ENCODE data around the gene PLCD3. TPM values are rescaled to one million over a fixed set of nuclear protein-coding genes. Genes with fewer than 3 reads are reported as not detected.
A peak's percentile ranks its signal among the peaks of the same experiment; 100 is the strongest.

Gene PLCD3
- total RNA-seq, 1 donor from 2014 or later: 34.2 TPM

DNA sequence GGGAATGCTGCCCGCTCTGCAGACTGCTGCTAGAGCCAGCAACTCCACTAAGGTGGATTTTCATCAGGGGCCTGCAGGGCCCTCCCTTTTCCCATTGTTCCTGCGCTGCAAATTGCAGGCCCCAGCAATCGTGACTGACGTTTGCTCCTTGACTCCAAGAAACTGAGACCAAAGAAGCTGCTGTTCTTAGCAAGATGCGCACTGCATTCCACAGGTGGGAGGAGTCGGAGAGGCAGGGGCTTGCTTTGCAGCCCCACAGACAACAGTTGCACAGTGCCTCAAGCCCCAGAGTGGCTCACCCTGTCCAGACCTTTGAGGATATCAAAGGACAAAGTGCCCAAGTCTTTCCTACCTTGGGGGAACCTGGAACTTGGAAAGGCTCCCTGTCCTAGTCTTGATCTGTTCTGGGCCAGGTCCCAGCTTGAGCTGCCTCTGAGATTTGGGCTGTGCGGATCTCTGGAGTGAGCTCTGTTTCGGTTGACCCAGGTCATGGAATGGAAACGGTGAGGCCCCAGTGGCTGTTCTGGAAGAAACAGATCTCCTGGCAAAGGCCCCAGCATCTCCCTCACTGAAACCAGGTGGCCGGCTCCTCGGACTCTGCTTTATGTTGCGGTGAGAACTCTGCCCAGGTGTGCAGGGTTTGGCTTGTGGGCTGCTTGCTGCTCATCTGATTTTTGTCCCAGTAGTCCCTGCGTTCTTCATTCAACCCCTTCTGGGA is 24.9 kb downstream of the PLCD3 start:
- TF ChIP-seq, protein P1, sequence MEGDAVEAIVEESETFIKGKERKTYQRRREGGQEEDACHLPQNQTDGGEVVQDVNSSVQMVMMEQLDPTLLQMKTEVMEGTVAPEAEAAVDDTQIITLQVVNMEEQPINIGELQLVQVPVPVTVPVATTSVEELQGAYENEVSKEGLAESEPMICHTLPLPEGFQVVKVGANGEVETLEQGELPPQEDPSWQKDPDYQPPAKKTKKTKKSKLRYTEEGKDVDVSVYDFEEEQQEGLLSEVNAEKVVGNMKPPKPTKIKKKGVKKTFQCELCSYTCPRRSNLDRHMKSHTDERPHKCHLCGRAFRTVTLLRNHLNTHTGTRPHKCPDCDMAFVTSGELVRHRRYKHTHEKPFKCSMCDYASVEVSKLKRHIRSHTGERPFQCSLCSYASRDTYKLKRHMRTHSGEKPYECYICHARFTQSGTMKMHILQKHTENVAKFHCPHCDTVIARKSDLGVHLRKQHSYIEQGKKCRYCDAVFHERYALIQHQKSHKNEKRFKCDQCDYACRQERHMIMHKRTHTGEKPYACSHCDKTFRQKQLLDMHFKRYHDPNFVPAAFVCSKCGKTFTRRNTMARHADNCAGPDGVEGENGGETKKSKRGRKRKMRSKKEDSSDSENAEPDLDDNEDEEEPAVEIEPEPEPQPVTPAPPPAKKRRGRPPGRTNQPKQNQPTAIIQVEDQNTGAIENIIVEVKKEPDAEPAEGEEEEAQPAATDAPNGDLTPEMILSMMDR (conservative IDR thresholded peaks at IDR 0.05): no peak
- Mint-ChIP-seq H3K36me3 (ENCODE audit: low read depth) (peaks cover 8% of the 10 kb centered on the region), H3K27ac (ENCODE audit: unreplicated experiment) (no peak overlapping the region), H3K4me3 (no peak overlapping the region), H3K4me1 (no peaks in the 10 kb centered on the region), H3K9me3 (no peaks in the 10 kb centered on the region), H3K27me3 (ENCODE audit: low read depth) (no peaks in the 10 kb centered on the region)
- DNase-seq (ENCODE audit: low read depth, low spot score): no peak

DNA sequence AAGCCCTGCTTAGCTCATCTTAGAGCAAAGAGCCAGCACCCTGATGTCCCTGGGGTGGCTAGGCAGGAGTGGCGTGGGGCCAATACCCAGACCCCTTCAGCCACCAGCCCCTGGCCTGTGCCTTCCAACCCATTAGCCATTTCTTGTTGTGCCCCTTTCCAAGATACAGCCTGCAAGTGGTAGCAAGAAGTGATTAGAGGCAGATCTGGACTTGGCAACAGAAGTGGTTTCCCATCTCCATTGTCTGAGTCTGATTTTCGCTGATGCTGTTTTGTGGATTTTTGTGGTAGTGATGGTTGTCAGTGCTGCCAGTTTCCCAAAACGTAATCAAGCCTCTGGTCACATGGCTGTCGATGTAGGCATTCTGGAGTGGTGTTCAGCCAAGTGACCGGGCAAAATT is 25.7 kb downstream of the PLCD3 start:
- no peaks in the 10 kb centered on the region for H3K4me1 Mint-ChIP-seq
- H3K4me3 Mint-ChIP-seq: no peak overlapping the region
- H3K36me3 Mint-ChIP-seq (ENCODE audit: low read depth): peaks cover 9% of the 10 kb centered on the region
- H3K27me3 Mint-ChIP-seq (ENCODE audit: low read depth): no peaks in the 10 kb centered on the region
- DNase-seq (ENCODE audit: low read depth, low spot score): no peak
- no peaks in the 10 kb centered on the region for H3K9me3 Mint-ChIP-seq
- H3K27ac Mint-ChIP-seq (ENCODE audit: unreplicated experiment): peak overlapping the region; percentile 75
- TF ChIP-seq, protein P1 (conservative IDR thresholded peaks at IDR 0.05): no peak

DNA sequence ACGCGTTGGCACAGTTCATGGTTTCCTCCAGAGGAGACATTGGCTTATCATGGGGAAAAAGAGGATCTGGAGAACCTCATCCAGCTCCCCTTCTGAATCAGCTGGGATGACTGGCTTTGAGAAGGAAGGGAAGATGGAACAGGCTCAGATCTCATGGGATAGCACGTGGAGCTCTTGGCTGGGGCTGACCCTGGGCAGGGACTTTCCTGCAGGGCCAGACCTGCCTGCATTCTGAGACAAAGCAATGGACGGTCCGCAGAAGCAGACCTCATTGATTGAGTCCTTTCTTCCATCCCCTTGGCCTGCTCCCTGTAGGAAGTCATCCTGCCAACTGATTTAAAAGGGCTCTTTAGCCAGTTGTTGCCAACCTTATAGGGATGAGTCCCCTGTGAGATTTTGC is 26.2 kb downstream of the PLCD3 start:
- H3K27ac Mint-ChIP-seq (ENCODE audit: unreplicated experiment): no peak overlapping the region
- no peaks in the 10 kb centered on the region for H3K27me3 Mint-ChIP-seq (ENCODE audit: low read depth)
- H3K4me3 Mint-ChIP-seq: no peak overlapping the region
- no peaks in the 10 kb centered on the region for H3K9me3 Mint-ChIP-seq
- no peaks in the 10 kb centered on the region for H3K4me1 Mint-ChIP-seq
- peaks cover 9% of the 10 kb centered on the region for H3K36me3 Mint-ChIP-seq (ENCODE audit: low read depth)
- TF ChIP-seq, protein P1 (conservative IDR thresholded peaks at IDR 0.05): no peak
- DNase-seq (ENCODE audit: low read depth, low spot score): no peak

DNA sequence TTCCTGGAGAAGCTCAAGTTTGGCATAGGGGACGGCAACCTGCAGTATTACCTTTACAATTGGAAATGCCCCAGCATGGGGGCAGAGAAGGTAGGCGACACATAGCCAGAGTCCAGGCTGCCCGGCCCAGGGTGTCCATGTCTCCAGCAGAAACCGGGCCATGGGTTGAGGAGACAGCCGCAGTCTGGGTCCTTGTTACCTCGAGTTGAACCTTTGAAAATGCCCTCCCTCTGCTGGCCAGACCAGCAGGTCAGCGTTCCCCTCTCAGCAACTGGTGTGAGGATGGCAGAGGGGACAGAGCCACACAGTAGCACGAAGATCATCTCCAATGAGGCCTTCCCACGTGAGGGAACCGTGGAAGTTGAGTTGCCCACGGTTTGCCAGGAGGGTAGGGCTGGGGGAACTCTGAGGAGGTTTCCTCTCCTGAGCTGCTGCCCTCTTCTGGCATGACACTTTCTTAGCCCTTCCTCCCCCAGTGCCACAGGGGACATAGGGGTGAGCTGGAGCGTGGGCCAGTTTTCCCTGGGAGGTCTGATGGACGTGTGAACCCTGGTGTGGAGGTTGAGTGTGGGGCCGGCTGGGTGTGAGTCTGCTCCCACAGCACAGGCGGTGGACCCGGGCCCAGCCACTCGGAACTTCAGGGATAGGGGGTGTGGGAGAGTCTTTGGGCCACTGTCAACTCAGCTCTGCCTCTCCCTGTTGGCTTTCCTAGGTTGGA is 27.2 kb downstream of the PLCD3 start:
- TF ChIP-seq, protein P1 (conservative IDR thresholded peaks at IDR 0.05): no peak
- H3K27me3 Mint-ChIP-seq (ENCODE audit: low read depth): no peaks in the 10 kb centered on the region
- no peak for DNase-seq (ENCODE audit: low read depth, low spot score)
- H3K27ac Mint-ChIP-seq (ENCODE audit: unreplicated experiment): no peak overlapping the region
- H3K36me3 Mint-ChIP-seq (ENCODE audit: low read depth): peaks cover 9% of the 10 kb centered on the region
- no peaks in the 10 kb centered on the region for H3K9me3 Mint-ChIP-seq
- no peak overlapping the region for H3K4me3 Mint-ChIP-seq
- no peaks in the 10 kb centered on the region for H3K4me1 Mint-ChIP-seq

DNA sequence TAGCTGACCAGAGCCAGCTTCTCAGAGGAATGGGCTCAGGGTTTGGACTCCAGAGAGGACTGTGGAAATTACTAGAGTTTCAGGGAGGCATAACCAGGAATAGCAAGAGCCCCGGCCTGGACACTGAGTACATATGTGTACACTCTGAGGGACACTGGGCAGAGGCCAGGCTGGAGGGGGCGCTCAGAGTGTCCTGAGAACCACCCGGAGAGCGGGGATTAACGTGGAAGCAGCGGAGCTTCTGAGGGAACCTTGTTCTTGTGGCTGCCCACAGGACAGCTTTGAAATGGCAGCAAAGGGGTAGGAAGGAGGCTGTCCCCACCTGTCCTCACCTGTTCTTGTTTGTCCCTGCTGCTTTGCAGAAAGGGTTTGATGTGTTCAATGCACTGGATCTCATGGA is 27.8 kb downstream of the PLCD3 start:
- Mint-ChIP-seq H3K27me3 (ENCODE audit: low read depth) (no peaks in the 10 kb centered on the region), H3K9me3 (no peaks in the 10 kb centered on the region), H3K36me3 (ENCODE audit: low read depth) (peaks cover 9% of the 10 kb centered on the region), H3K27ac (ENCODE audit: unreplicated experiment) (no peak overlapping the region), H3K4me1 (no peaks in the 10 kb centered on the region), H3K4me3 (no peak overlapping the region)
- TF ChIP-seq, protein P1 (conservative IDR thresholded peaks at IDR 0.05): no peak
- no peak for DNase-seq (ENCODE audit: low read depth, low spot score)
